AG10803 (cell line): ENCODE results near the gene POLR2L.

ENCODE experiments used
- DNase-seq: peaks from one replicate; pipeline ENCODE4 v3.0.0; 2010; ENCODE audit warnings: low read depth
- H3K4me3 ChIP-seq: 2 replicates; pipeline ENCODE4 v1.5.1; 2011; ENCODE audit warnings: mild to moderate bottlenecking, low read length, control low read depth
- CTCF ChIP-seq: conservative IDR thresholded peaks from 2 replicates; pipeline ENCODE4 v1.5.1; 2011; ENCODE audit warnings: mild to moderate bottlenecking, low read length, control low read depth, inconsistent platforms

The POLR2L gene

DNA sequence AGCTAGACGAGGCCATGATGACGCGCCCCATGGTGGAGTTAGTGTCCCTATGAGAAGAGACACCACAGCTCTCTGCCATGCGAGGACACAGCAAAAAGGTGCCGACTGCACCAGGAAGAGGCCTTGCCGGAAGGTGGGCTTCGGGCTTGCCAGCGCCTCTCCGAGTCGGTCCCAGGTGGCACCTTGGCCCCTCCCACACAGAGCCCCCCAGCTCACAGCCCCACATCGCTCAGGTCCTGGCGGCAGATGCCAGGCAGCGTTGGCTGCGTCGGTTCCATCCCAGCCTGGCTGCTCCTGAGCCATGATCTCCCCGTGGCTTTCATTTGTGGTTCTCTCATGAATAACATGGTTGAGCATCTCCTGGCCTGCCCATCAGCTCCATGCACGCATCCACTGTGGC lies 44.2 kb upstream of the POLR2L start:
- DNase-seq, result no peak
- no peak for TF ChIP-seq CTCF
- no peak overlapping the region for H3K4me3 ChIP-seq

- TF ChIP-seq CTCF, result no peak
- H3K4me3 ChIP-seq, result no peak overlapping the region
- DNase-seq, result no peak
Measured at GRCh38 chr11:884578-885070, 42.3 kb upstream of the POLR2L start.

DNA sequence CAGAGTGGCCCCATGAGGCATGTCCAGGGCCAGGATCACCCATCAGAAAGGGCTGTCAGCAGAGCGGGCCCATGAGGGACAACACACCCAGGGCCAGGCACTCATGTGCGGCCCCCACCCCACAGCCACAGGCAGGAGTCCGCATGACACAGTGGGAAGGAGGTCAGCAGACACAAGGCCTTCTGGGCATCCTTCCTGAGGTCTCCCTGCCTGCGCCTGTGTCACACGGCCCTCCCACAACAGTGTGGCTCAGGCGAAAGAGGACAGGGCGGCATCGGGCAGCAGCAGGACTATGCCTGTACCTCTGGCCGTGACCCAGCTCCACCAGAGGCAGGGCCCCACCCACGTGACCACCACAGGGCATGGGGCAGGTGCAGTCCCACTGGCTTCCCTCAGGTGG lies 41.2 kb upstream of the POLR2L start:
- DNase-seq, result no peak
- no peak for TF ChIP-seq CTCF
- no peak overlapping the region for H3K4me3 ChIP-seq

DNA sequence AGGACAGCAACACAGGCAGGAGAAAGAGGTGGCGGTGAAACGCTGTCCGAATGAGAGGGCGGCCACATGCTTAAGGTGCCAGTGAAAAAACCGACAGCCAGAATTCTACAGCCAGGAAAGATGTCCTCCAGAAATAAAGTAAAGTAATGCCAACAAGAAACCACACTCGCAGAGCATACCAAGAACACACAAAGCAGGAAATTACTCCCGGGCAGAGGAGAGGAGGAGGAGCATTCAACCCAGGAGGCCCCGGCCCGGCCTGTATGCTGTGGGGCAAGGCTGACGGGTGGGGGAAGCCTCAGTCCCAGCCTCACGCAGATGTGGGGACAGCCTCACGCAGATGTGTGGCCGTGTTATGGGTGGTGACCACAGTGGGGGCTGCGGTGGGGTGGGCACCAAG lies 40.3 kb upstream of the POLR2L start:
- no peak overlapping the region for H3K4me3 ChIP-seq
- DNase-seq, result peak; percentile 29
- no peak for TF ChIP-seq CTCF

GRCh38 chr11:880447-880846 lies 38.1 kb upstream of the POLR2L start:
- no peak overlapping the region for H3K4me3 ChIP-seq
- no peak for TF ChIP-seq CTCF
- no peak for DNase-seq

DNA sequence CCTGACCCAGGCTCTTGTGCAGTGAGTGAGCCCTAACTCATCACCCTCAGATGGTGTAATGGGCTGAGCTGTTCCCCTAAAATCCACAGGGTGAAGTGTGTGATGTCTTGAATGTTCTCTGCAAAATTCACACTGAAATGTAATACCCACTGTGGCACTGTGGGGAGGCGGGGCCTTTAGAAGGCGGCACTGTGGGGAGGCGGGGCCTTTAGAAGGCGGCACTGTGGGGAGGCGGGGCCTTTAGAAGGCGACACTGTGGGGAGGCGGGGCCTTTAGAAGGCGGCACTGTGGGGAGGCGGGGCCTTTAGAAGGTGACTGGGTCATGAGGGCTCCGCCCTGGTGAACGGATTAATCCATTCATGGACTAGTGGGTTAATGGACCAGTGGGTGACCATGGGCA lies 35.2 kb upstream of the POLR2L start:
- H3K4me3 ChIP-seq, result no peak overlapping the region
- DNase-seq, result no peak
- TF ChIP-seq CTCF, result no peak

DNA sequence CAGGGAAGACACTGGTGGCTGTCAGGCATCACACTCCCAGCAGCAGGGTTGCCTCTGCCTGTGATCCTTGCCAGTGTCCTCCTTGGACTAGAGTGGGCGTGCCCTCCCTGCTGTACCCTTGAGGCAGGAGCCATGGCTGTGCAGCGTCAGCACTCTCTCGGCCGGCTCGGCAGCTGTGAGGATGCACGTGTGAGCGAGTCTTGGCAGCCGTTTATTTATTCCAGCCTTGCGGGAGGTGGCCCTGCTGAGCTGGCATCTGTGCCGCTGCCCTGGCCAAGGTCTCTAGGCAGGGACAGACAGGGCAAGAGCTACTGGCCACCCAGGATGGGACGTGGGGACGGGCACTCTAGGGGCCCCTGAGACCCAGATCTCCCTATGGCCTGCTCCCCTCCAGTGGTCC lies 34.2 kb upstream of the POLR2L start:
- no peak for TF ChIP-seq CTCF
- no peak overlapping the region for H3K4me3 ChIP-seq
- DNase-seq, result peak; percentile 9
